ENCODE measurements around the gene COQ5.

DNA sequence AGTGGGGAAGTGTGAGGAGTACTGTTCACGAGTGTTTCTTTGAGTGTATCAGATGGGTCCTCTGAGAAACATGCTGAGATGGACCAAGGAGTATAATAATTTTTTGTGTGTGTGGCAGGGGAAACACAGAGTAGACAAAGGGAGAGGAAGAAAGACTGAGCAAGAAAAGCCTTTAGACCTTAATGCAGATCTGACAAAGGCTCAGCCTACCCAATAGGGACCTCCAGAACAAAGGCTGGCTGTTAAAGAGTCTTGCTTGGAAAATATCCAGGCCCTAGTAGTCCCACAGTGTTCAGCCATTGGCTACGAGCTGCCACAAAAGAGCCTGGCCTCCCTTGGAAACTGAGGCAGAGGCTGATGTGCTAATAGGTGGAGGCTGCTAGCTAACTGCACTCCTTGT, 13.5 kb downstream of the COQ5 start:
- no peak for TF ChIP-seq POLR2A (IDR thresholded peaks at IDR 0.05)
- TF ChIP-seq, protein P1, sequence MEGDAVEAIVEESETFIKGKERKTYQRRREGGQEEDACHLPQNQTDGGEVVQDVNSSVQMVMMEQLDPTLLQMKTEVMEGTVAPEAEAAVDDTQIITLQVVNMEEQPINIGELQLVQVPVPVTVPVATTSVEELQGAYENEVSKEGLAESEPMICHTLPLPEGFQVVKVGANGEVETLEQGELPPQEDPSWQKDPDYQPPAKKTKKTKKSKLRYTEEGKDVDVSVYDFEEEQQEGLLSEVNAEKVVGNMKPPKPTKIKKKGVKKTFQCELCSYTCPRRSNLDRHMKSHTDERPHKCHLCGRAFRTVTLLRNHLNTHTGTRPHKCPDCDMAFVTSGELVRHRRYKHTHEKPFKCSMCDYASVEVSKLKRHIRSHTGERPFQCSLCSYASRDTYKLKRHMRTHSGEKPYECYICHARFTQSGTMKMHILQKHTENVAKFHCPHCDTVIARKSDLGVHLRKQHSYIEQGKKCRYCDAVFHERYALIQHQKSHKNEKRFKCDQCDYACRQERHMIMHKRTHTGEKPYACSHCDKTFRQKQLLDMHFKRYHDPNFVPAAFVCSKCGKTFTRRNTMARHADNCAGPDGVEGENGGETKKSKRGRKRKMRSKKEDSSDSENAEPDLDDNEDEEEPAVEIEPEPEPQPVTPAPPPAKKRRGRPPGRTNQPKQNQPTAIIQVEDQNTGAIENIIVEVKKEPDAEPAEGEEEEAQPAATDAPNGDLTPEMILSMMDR (IDR thresholded peaks at IDR 0.05), result no peak
- TF ChIP-seq POLR2AphosphoS5 (IDR thresholded peaks at IDR 0.05), result no peak

Measured in suprapubic skin (tissue), 4 donors.